GM18861 (cell line): ENCODE measurements around the gene CYB5R3.
"Not testable (repeated sequence)": the region's sequence is repeated elsewhere in the genome, so short reads cannot be mapped to it uniquely, and the experiment has no call there.

ENCODE experiments used
- ATAC-seq: cut with Tn5 transposase; IDR thresholded peaks from one replicate; pipeline ENCODE4 v1.9.1; 2021; ENCODE audit not compliant: unreplicated experiment

The CYB5R3 gene

GRCh38 chr22:42679691-42680090, 30.5 kb upstream of the CYB5R3 start:
- no peak for ATAC-seq

- ATAC-seq: no peak
These were observed 29.7 kb upstream of the CYB5R3 start for GRCh38 chr22:42678894-42679293.

GRCh38 chr22:42677936-42678335, 28.7 kb upstream of the CYB5R3 start:
- ATAC-seq: not testable (repeated sequence)

- no peak for ATAC-seq
These were observed 26.9 kb upstream of the CYB5R3 start for GRCh38 chr22:42676059-42676607.

GRCh38 chr22:42673898-42674401, 24.8 kb upstream of the CYB5R3 start:
- ATAC-seq: no peak

- ATAC-seq: not testable (repeated sequence)
These were observed 23.9 kb upstream of the CYB5R3 start for GRCh38 chr22:42673071-42673470.

GRCh38 chr22:42670921-42671709, 21.9 kb upstream of the CYB5R3 start:
- no peak for ATAC-seq

GRCh38 chr22:42670046-42670445, 20.9 kb upstream of the CYB5R3 start:
- ATAC-seq: no peak

- not testable (repeated sequence) for ATAC-seq
These were observed 17.2 kb upstream of the CYB5R3 start for GRCh38 chr22:42666393-42666792.

- ATAC-seq: peak; percentile 52
These were observed 16.0 kb upstream of the CYB5R3 start for GRCh38 chr22:42664976-42665831.

- ATAC-seq: no peak
These were observed 13.0 kb upstream of the CYB5R3 start for GRCh38 chr22:42661985-42662831.

- ATAC-seq: no peak
These were observed 7.4 kb upstream of the CYB5R3 start for GRCh38 chr22:42656578-42656977.

- ATAC-seq: peak; percentile 78
These were observed 6.5 kb upstream of the CYB5R3 start for GRCh38 chr22:42655693-42656092.

- ATAC-seq: no peak
These were observed 5.4 kb upstream of the CYB5R3 start for GRCh38 chr22:42654436-42655073.

GRCh38 chr22:42653999-42654398, 4.8 kb upstream of the CYB5R3 start:
- ATAC-seq: no peak

- no peak for ATAC-seq
These were observed 1.9 kb upstream of the CYB5R3 start for GRCh38 chr22:42651134-42651533.

GRCh38 chr22:42648368-42649245, 585 bp downstream of the CYB5R3 start:
- no peak for ATAC-seq

GRCh38 chr22:42648017-42648367, 1.2 kb downstream of the CYB5R3 start:
- ATAC-seq: no peak
